ENCODE results near the gene SUCLG2.
"Not testable (repeated sequence)": the region's sequence is repeated elsewhere in the genome, so short reads cannot be mapped to it uniquely, and the experiment has no call there.

- not testable (repeated sequence) for TF ChIP-seq CTCF (IDR thresholded peaks at IDR 0.05); POLR2AphosphoS5 (IDR thresholded peaks at IDR 0.05); POLR2A (IDR thresholded peaks at IDR 0.05; ENCODE audit: low read depth)
Measured at GRCh38 chr3:67584608-67585007, 69.8 kb downstream of the SUCLG2 start.
